ENCODE measurements around the gene ADAMTSL3. TPM values are rescaled to one million over a fixed set of nuclear protein-coding genes. Genes with fewer than 3 reads are reported as not detected.

The ADAMTSL3 gene
- total RNA-seq, 4 donors from 2014 or later, result 16.2 to 19.7 (median 19.3) TPM

- H3K36me3 ChIP-seq, result no peaks in the 10 kb centered on the region
- WGBS, 2 donors, result 60 to 61% methylated on average over 3 of the region's 3 CpGs
- H3K4me1 ChIP-seq, result peaks cover 0 to 42% (median 2%) of the 10 kb centered on the region in 4 donors
- H3K27me3 ChIP-seq, result no peaks in the 10 kb centered on the region
- DNase-seq (ENCODE audit: low spot score in 2 of 2), result no peak
- no peak overlapping the region for H3K27ac ChIP-seq
- TF ChIP-seq CTCF (IDR thresholded peaks at IDR 0.05), result no peak
- TF ChIP-seq EP300 (IDR thresholded peaks at IDR 0.05), result no peak
- TF ChIP-seq POLR2A (IDR thresholded peaks at IDR 0.05), result no peak
- no peak overlapping the region for H3K4me3 ChIP-seq
- H3K9me3 ChIP-seq, result no peaks in the 10 kb centered on the region
Measured at GRCh38 chr15:83843471-83843871, 189.5 kb downstream of the ADAMTSL3 start.

- peak overlapping the region in 2 of 4 donors; percentile 3 to 36 for H3K27ac ChIP-seq
- H3K4me3 ChIP-seq, result no peak overlapping the region
- 91 to 92% methylated on average over 7 of the region's 7 CpGs for WGBS, 2 donors
- TF ChIP-seq POLR2A (IDR thresholded peaks at IDR 0.05) (no peak), EP300 (IDR thresholded peaks at IDR 0.05) (no peak), CTCF (IDR thresholded peaks at IDR 0.05) (no peak)
- no peaks in the 10 kb centered on the region for H3K36me3 ChIP-seq
- H3K27me3 ChIP-seq, result no peaks in the 10 kb centered on the region
- DNase-seq (ENCODE audit: low spot score in 2 of 2), result peak in 1 of 2 donors; percentile 47
- H3K4me1 ChIP-seq, result peaks cover 0 to 55% (median 2%) of the 10 kb centered on the region in 4 donors
- H3K9me3 ChIP-seq, result no peaks in the 10 kb centered on the region
Measured at GRCh38 chr15:83844742-83845141, 190.8 kb downstream of the ADAMTSL3 start.

GRCh38 chr15:83845230-83845629 is 191.3 kb downstream of the ADAMTSL3 start:
- Histone ChIP-seq H3K4me1 (peaks cover 0 to 59% (median 2%) of the 10 kb centered on the region in 4 donors), H3K36me3 (no peaks in the 10 kb centered on the region), H3K27me3 (no peaks in the 10 kb centered on the region), H3K4me3 (no peak overlapping the region), H3K27ac (peak overlapping the region in 2 of 4 donors; percentile 3 to 36), H3K9me3 (no peaks in the 10 kb centered on the region)
- TF ChIP-seq EP300 (IDR thresholded peaks at IDR 0.05) (peak in 1 of 2 donors; percentile 77), CTCF (IDR thresholded peaks at IDR 0.05) (no peak)
- WGBS, 2 donors, result 45 to 50% methylated on average over 2 of the region's 2 CpGs
- DNase-seq (ENCODE audit: low spot score in 2 of 2), result peak in 1 of 2 donors; percentile 57

GRCh38 chr15:83846847-83847246 is 192.9 kb downstream of the ADAMTSL3 start:
- Histone ChIP-seq H3K4me1 (peaks cover 0 to 59% (median 2%) of the 10 kb centered on the region in 4 donors), H3K9me3 (no peaks in the 10 kb centered on the region), H3K27me3 (no peaks in the 10 kb centered on the region), H3K27ac (no peak overlapping the region), H3K4me3 (no peak overlapping the region), H3K36me3 (no peaks in the 10 kb centered on the region)
- no peak for TF ChIP-seq CTCF (IDR thresholded peaks at IDR 0.05)
- TF ChIP-seq EP300 (IDR thresholded peaks at IDR 0.05), result no peak
- no peak for TF ChIP-seq POLR2A (IDR thresholded peaks at IDR 0.05)
- DNase-seq (ENCODE audit: low spot score in 2 of 2), result no peak
- WGBS, 2 donors, result 57 to 64% methylated on average over 3 of the region's 3 CpGs

- Histone ChIP-seq H3K4me3 (no peak overlapping the region), H3K27ac (no peak overlapping the region), H3K36me3 (no peaks in the 10 kb centered on the region), H3K27me3 (no peaks in the 10 kb centered on the region), H3K9me3 (no peaks in the 10 kb centered on the region), H3K4me1 (peaks cover 0 to 53% (median 2%) of the 10 kb centered on the region in 4 donors)
- no peak for DNase-seq (ENCODE audit: low spot score in 2 of 2)
- 55 to 62% methylated on average over 2 of the region's 2 CpGs for WGBS, 2 donors
- TF ChIP-seq EP300 (IDR thresholded peaks at IDR 0.05) (peak in 1 of 2 donors; percentile 66), CTCF (IDR thresholded peaks at IDR 0.05) (no peak)
Measured at GRCh38 chr15:83848315-83849050, 194.6 kb downstream of the ADAMTSL3 start.
